ENCODE data around the gene NPHP4. TPM values are rescaled to one million over a fixed set of nuclear protein-coding genes. Genes with fewer than 3 reads are reported as not detected.

The NPHP4 gene
- total RNA-seq, 2 experiments from 2014 or later, result 14.2 to 15.7 TPM

DNA sequence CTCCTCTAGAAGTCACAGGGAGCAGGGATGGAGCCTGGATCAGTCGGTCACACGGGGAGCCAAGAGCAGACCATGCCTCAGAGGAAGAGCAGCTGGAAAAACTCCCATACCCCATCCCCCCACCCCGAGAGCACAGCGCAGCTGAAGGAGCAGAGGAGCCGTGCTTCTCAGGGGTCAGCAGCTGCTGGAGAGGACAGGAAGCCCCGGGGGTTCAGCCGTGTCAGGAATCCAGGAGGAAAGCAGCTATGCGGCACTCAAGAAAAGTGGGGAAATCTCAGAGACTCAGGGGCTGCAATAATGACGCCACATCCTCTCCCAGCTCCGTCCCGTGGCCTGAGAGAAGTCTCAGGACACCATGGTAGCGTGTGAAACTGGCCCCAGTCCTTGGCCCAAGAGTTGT, 102.3 kb downstream of the NPHP4 start:
- POLR2A ChIA-PET, result no interaction called here
- CTCF ChIA-PET, result no interaction called here

DNA sequence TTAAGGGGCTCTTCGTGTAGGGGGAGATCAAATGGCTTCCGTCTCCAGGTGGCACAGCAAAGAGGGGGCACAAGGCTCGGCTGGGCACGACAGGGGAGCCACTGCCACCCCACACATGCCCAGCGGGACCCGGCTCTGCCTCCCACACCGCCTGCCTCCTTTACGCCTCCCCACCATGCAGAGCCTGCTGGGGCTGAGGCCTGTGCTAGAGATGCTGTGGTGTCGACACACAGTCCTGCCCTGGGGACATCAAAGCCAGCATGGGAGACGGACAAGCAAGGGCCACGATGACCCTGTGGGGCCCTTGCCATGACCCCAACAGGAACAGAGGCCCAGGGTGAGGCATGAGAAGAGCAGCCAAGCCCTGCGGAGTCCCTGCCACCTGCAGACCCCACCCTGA, 102.8 kb downstream of the NPHP4 start:
- ChIA-PET CTCF (no interaction called here), POLR2A (no interaction called here)

DNA sequence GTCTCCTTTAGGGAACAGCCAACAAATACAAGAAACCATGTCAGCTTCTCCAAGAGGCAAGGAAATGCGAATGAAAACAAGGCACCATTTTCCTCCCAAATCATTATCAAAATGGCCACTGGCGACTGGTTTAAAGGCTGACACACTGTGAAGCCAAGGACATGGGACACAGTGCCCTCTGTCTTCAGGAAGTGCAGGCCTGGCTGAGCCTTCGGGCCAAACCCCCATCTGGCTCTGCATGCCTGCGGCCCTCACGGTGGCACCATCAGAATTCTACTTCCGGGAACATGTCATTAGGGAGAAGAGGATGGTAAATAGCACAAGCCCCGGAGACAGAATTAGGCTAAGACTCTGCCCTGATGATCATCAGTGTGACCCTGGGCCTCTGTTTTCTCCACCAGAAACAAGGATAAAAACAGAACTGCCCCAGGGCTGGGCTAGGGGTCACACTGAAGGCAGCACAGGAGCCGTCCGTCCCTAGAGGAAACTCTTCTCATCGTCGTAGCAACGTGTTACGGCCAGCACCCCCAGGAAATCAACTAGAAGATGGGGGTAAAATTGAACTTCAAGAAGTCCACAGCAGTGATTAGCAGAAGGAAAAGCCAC, 103.5 kb downstream of the NPHP4 start:
- ChIA-PET POLR2A (no interaction called here), CTCF (no interaction called here)

DNA sequence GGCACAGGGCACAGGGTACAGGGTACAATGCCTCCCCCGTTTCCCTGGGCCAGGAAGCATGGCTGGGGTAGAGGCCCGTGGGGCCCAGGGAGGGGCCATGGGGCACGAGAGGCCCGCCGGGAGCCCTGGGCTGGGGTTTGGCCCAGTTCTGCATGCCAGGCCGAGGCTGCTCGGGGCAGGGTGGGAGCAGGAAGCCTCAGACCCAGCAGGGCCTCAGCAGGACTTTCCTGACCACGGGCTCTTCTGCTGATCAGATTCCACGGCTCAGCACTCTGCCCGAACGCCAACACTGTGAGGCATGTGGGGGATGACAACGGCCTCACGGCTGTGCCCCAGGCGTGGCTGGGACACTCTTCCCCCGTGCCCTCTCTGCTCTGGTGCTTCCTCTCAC, 104.3 kb downstream of the NPHP4 start:
- ChIA-PET CTCF (no interaction called here), POLR2A (no interaction called here)

DNA sequence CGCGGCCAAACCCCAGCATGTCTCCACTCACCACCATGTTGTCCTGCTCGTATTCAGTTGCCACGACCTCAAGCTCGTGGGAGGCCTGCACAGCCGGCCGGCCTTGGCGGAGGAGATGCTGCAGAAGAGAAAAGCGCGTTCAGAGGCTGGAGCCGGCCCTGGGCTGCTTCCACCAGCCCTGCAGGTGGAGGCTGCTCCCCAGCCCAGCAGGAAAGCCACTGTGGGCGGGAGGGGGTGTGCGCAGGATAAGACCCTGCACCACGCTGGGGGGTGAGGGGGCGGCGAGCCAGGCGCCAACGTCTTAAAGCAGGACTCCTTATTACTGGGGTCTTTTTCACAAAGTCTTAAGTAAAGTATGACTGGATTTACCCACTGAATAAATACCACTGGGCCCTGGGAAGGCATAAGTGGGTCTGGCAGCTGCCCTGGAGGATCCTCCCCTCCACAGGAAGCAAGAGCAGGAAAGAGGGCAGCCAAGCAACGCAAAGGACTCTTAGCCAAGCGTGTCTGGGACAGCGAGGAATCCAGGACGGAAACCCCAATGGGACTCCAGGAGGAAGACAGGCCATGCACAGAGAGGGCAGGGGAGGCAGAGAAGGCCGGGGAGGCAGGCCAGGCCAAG, 104.8 kb downstream of the NPHP4 start:
- POLR2A ChIA-PET, result no interaction called here
- CTCF ChIA-PET, result no interaction called here

DNA sequence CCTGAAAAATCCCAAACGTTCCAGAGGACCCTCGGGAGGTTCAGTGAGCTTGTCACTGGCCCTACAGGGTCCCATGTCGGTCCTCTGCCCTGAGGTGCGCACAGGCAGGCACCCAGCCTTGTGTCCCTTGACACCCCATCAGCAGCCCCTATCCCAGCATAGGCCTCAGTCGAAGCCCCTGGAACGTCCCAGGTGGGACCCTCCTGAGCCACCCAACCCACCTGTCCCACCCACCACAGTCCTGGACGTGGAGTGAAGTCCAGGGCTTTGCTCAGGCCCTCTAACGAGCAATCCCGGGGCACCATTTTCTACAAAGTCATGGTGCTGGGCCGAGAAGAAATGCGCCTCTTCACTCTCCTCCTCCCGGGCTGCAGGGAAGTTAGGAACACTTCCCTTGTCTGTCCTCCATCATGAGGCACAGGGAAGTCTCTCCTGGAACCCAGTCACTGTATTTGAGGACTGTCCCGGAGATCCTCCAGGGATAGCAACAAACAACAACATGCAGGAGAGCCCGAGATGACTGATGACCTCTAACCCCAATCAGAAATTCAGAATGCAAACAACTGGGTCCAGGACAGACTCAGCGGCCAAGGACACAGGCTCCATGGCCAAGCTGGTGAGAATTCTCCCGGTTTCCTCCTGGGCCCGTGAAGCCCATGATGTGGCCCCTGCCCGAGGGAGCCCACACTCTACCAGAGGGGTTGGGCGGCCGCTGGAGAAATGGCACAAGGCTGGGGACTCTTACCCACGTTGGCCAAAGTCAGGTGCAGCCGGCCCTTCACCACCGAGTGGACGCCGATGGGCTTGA, 105.5 kb downstream of the NPHP4 start:
- CTCF ChIA-PET, result no interaction called here
- POLR2A ChIA-PET, result no interaction called here

DNA sequence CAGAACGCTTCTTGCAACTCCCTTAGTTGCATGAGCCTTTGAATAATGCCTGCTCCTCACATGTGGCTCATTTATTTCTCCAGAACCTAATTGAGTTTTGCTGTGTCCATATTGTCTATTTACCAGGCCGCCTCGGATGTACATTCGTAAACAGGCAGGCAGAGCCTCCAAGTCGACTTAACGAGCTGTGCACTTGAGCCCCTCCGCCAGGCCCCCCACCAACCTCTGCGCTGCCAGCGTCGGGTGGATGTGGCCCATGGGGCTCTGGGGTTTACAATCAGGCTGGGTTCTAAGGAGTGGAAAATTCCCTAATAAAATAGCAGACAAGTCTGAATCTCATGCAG, 106.1 kb downstream of the NPHP4 start:
- ChIA-PET POLR2A (no interaction called here), CTCF (no interaction called here)

DNA sequence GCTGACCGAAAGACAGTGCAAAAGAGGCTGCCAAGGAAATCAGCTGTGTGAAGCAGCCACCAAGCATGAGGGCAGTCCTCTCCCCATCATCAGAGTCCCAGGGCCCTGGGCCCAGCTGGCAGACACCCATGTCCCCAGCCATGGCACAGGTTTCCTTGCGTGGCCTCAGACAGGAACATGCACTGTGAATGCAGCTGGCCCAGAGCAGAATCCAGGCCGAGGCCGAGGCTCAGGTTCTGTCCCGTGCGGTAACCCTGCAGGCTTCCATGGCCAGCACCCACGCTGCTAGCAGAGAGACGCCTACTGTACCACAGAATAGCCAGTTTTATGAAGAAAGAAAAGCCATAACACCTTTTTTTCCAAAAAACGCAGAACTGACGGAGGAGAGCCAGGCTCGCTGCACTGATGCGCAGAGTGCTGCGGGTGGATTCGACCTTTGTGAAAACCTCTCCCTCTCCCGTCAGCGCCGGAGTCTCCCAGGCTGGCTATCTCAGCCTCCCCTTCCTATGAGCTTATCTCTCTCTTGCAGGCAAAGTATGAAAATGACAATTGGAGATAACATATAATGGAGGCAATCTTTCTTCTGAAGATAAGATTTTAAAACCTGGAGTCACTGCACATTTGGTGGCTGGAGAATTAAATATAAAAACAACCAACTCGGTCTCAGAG, 106.6 kb downstream of the NPHP4 start:
- CTCF ChIA-PET, result no interaction called here
- POLR2A ChIA-PET, result no interaction called here

DNA sequence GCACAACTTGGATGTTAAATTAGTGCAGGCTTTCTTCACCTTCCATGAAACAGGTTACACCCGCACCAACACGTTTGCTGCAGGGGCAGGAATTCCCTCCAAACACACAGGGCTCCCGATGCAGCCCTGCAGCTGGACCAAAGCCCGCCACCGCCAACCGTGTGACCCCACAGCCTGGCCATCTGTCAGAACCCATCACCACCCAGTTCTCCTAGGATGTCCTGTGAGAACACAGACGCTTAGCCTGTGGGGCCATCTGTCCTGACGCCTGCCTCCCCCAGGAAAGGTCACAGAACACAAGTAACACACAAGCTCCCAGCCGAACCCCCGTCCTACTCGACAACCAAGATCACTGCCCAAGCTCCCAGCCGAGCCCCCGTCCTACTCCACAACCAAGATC, 108.1 kb downstream of the NPHP4 start:
- CTCF ChIA-PET, result no interaction called here
- POLR2A ChIA-PET, result no interaction called here

DNA sequence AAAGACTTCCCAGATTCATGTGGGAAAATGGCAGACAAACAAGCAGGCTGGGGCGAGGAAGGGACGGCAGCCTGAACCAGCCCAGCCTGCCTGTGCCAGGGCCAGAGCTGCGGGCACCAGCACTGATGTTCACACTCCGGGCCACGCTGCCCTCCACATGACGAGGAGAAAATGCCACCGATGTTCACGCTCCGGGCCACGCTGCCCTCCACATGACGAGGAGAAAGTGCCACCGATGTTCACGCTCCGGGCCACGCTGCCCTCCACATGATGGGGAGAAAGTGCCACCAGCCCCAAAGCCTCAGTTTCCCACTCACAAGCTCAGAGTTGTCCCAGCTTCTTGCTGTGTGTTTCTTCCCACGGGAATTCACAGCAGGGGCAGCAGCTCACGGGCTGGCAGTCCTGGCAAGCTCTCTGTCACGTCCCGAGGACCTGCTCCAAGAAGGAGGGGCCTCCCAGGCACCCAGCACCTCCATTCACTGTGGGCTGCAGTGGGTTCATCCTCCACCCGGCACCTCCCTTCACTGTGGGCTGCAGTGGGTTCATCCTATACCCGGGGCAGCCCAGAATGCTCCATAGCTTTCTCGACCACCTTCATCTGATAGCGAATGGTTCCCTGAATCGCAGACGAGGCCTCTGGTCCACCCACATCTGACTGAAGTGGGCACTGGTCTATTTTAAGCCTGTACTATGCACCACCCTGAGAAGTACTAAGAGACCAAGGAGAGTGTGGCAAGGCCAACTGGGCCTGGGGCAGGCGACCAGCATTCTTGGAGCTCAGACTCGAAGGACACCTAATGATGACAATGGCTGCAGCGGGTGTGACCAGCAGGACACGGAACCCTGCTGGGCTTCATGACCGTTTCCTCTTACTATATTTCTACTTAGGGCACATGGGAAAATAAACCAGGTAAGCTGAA, 108.8 kb downstream of the NPHP4 start:
- CTCF ChIA-PET, result no interaction called here

DNA sequence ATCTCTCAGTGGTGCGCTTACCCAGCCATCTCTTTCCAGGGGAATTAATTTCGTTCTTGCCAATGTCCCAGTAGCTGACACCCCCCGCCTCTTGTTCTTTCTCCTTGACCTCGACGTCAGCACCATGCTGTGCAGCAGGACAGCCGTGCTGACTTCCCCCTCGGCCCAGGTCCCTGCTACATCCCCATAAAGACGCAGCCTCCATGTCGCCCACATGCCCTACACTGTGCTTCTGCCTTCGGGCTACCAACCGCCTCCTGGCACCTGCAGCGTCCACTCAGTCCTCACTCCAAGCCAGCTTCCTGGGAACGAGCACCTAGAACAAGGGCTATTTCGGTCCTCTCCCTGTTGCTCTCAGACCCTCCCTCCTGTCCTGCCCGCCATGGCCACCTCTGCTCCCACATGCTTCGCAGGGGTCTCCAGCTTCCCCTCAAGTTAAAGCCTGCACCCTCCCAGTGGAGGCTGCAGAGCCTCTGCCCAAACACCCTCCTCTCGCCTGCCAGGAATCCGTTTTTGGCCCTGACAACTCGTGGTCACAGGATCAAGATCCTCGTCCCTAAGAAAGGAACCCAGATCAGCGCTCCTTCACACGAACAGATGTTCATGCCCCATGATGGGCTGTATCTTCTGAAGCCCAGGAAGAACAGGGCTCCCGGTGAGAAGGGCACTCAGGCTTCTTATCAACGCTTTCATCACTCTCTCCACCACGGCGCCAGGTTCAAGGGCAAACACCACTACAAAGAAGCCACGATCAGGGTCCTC, 109.7 kb downstream of the NPHP4 start:
- POLR2A ChIA-PET, result no interaction called here
- CTCF ChIA-PET, result no interaction called here

More for the DNA sequence above, 108.8 kb downstream of the NPHP4 start:
- POLR2A ChIA-PET, result no interaction called here

DNA sequence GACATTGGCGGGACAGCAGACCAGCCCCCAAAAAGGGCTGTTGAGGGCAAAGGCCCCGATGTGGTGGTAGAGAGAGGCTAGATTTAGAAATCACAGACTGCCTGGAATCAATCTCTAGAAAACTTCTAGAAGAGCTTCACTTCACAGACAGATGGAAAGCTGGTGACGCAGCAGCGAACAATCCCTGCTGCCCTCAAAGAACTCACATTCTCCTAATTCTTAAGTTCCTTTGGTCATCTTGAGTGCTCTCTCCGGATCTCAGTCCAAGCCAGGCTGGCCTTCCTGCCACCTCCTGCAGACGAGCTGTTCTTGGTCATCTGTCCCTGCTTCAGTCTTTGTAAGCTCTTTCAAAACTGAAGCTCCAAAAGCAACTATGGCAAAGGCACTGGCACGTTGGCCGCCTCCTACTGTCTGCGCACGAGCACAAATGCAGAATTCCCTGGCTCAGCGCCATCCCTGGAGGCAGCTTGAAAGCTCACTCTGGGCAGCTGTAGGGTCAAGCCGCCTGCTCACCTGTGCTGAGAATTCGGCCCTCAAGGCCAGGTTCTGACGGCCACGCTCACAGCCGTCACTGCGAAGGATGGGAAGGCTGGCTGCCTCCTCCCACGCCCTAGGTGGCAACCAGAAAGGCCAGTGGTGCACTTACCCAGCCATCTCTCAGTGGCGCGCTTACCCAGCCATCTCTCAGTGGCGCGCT, 110.6 kb downstream of the NPHP4 start:
- CTCF ChIA-PET, result no interaction called here
- POLR2A ChIA-PET, result no interaction called here

DNA sequence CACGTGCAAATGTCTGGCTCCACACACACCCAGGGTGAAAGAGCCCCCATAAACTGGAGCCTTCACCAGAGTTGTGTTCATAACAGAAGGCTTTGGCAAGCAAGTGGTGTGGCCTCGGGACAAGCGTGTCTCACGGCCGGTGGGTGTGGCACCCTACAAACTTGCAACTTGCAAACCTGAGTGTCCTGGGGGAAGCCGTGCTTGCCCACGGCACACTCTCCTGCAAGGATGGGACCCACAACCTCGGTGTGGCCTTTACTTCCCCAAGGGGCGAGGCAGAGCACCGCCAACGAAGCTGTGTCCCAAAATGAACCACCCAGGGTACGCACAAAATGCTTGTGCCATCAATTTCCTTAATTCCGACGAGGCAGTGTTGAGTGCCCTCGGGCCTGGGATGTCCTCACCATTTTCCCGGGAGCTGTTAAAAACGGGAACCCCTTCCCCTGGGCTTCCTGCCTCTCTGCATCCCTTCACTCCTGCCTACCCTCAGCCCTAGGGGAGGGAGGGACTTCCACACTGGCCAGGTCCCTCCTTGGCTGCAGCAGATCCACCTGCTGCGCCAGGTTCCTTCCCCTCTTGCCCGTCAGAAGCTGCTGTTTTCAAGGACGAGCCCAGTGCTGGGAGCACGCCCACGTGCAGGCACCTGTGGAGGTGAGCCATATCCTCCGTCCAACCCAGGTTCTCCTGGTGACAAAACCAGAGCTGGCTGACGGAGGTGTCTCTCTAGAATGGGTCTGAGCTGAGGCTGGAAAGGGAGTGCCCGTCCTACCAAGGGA, 111.4 kb downstream of the NPHP4 start:
- CTCF ChIA-PET, result no interaction called here
- POLR2A ChIA-PET, result no interaction called here

DNA sequence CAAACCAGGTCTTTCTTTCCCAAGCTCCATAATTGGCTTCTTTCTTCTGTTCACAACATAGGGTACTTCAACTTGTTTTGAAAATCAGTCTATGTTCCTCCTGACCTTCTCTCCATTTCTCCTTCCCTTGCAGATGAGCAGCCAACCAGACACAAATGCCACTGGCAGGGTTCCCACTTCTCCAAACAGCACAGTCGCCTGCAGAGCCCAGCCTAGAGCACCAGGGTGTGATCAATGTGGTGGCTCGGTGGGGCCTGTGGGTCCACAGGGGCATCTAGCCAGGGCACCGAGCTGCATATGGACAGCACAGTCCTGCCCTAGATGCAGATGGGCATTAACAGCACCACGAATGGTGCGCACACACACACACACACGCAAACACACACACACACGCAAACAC, 112.8 kb downstream of the NPHP4 start:
- CTCF ChIA-PET, result no interaction called here
- POLR2A ChIA-PET, result no interaction called here

DNA sequence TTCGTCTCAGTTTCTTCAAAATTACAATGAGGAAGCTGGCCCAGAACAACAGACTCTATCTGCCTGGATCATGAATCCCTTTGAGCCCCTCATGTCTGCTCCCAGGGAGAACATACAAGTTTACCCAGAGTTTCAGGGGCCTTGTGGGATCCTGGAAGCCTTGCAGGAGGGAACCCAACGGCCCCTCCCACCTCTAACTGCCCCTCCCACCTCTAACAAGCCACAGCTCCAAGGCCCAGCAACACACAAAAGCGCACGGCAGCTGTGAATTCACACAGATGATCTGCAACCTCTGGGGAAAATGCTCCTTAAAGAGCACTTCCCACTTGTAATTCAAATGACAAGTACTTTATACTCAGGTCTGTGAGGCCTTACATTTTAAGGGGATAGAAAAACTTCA, 113.3 kb downstream of the NPHP4 start:
- CTCF ChIA-PET, result no interaction called here
- POLR2A ChIA-PET, result no interaction called here

DNA sequence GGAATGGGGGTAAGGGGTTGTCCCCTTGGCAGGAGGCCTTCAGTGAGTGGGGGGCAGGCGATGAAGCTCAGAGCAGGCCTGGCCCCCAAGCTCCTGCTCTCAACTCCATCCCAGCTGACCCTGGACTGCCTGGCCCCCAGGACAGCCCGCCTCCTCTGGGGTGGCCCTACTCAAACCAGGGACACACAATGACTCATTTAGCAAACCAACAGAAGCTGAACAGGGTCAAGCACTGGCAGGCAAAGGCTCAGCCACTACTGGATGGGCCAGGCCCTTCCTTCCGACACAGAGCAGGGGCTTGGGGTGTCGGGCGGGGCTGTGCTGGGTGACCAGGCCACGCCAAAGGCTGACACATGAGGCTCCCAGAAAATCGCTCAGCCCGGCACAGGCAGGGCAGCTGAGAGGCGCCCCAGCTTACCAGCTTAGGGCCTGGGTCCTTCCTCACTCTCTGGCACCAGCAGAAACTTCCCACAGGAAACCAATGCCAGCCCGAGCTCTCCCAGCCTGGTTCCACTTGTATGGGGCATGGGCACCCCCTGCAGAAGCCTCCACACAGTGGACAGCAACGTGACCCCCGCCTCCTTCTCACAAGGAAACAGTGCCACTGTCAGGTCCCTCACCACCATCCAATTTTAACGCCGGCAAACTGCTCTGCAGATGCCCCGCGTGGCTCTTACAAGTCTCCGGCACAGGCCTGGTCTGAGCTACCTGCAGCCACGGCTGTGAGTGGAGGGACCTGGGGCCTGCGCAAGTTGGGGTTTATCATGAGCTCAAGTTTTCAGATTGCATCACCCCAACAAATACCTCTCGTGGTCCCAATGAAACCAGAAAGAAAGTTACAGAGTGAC, 114.3 kb downstream of the NPHP4 start:
- POLR2A ChIA-PET, result no interaction called here
- CTCF ChIA-PET, result no interaction called here

DNA sequence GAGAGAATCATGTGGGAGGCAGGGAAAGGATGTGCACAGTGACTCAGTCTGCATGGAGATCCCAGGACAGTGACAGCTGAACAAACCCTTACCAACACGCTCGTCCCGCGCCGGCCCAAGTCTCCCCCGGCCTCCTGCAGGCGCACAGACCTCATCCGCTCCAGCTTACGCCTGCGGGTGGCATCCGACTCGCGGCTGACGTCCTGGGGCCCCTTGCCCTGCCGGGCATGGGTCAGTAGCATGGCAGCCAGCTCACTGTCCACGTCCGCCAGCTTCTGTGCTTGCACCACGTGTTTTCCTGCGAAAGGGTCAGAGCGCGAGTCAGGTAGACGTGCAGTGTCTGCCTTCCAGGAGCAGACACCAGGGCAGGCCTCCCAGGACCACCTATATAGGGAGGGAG, 115.2 kb downstream of the NPHP4 start:
- CTCF ChIA-PET, result no interaction called here
- POLR2A ChIA-PET, result no interaction called here
